Karpas-422 (cell line): ENCODE results near the gene USP34. TPM values are rescaled to one million over a fixed set of nuclear protein-coding genes. Genes with fewer than 3 reads are reported as not detected.

Experiments used
- DNase-seq: peaks from one replicate; pipeline ENCODE4 v3.0.0-alpha.2; 2015
- H2AFZ ChIP-seq: fragments of 200-600 bp; sonication (generic); 2 replicates; pipeline ENCODE4 v1.6.1; 2014; ENCODE audit warnings: antibody characterized with exemption, low read length, mixed read lengths
- H3K27ac ChIP-seq: fragments of 200-600 bp; sonication (generic); 2 replicates; pipeline ENCODE4 v1.5.1; 2014; ENCODE audit warnings: mild to moderate bottlenecking, low read length, moderate library complexity
- H3K27me3 ChIP-seq: fragments of 200-600 bp; sonication (generic); 2 replicates; pipeline ENCODE4 v1.6.1; 2014; ENCODE audit warnings: low read length, mixed read lengths
- H3K36me3 ChIP-seq: fragments of 200-600 bp; sonication (generic); 2 replicates; pipeline ENCODE4 v1.6.1; 2014; ENCODE audit warnings: low read length, mixed read lengths; ENCODE audit not compliant: insufficient read depth
- H3K4me1 ChIP-seq: fragments of 200-600 bp; sonication (generic); 2 replicates; pipeline ENCODE4 v1.6.1; 2014; ENCODE audit warnings: mild to moderate bottlenecking, low read length, mixed read lengths
- H3K4me2 ChIP-seq: fragments of 200-600 bp; sonication (generic); 2 replicates; pipeline ENCODE4 v1.6.1; 2014; ENCODE audit warnings: low read length, low read depth, mild to moderate bottlenecking; ENCODE audit not compliant: poor library complexity, severe bottlenecking
- H3K4me3 ChIP-seq: fragments of 200-600 bp; sonication (generic); 2 replicates; pipeline ENCODE4 v1.5.1; 2014; ENCODE audit warnings: mild to moderate bottlenecking, antibody characterized with exemption, low read length, mixed read lengths
- H3K79me2 ChIP-seq: fragments of 200-600 bp; sonication (generic); 2 replicates; pipeline ENCODE4 v1.6.1; 2014; ENCODE audit warnings: mild to moderate bottlenecking, low read length, mixed read lengths
- H3K9ac ChIP-seq: fragments of 200-600 bp; sonication (generic); 2 replicates; pipeline ENCODE4 v1.6.0; 2014; ENCODE audit warnings: low read length
- H3K9me2 ChIP-seq: fragments of 200-600 bp; sonication (generic), shearing (Covaris generic); replicated peaks from 2 replicates; pipeline ENCODE4 v1.6.0; 2014; ENCODE audit warnings: mild to moderate bottlenecking, low read length, moderate library complexity; ENCODE audit not compliant: insufficient read depth
- H3K9me3 ChIP-seq: fragments of 300-700, 200-600 bp; sonication (generic); 2 replicates; pipeline ENCODE4 v1.6.1; 2014; ENCODE audit warnings: low read length, mixed read lengths
- H4K20me1 ChIP-seq: fragments of 200-600 bp; sonication (generic); 2 replicates; pipeline ENCODE4 v1.6.1; 2014; ENCODE audit warnings: mild to moderate bottlenecking, antibody characterized with exemption, low read length, low read depth; ENCODE audit not compliant: insufficient read depth
- total RNA-seq: library from RNA; depleted of rRNA; stranded (reverse); fragments of >200 nt; shearing (Covaris generic); gene quantifications from 2 replicates; pipeline ENCODE4 v1.2.3, GENCODE V29; 2014; ENCODE audit warnings: low replicate concordance; rRNA removed

The USP34 gene
- total RNA-seq: 235 and 376 TPM in 2 replicates

DNA sequence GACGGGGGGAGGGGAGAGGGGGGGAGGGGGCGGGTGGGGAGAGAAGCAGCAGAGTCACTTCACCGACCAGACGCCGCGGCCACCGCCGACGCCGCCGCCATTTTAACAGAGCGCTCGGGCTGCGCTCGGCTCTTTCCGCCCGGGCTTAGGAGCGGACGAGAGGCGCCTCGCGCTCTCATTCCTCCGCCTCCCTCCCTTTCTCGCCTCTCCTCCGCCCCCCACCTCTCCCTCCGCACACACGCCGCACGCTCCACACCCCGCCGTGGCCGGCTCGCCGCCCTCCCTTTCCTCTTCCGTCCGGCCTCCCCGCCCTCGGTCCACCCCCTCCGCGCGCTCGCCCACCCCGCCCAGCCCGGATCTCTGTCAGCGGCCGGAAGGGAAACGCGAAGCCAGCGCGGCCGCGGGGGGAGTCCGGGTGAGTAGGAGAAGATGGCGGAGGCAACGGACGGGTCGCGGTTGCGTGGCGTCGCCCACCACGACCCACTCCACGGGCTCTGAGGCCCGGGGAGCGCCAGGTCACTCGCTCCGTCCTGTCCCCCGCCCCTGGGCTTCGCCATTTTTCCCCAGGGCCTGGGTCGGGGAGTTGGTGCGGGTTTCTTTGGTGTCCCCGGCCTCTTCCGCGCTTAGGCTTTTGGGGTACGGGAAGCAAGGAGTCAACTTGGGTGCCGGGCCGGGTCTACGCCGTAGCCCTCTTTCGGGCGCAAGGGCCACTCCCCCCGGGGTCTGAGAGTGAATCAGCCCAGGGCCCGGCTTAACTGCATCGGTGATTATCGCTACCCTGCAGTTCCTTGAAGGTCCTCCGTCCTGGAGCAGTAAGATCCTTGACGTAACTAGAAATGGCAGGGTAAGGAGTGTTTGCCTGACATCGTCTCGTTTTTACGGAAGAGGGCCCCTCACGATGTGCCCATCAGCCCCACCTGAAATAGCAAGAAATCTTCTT lies at the start of gene USP34:
TSS of gene USP34 (minus strand) at position 123 of the 940 bp plus-strand sequence. CDS start 395 bp downstream, outside the sequence.
- Histone ChIP-seq H2AFZ (peak within 1 kb of the TSS; percentile 8; the same call in 1 of the 2 replicates), H3K9me2 (no peaks in the 10 kb centered on the region), H3K4me3 (peak within 1 kb of the TSS; percentile 80), H3K27me3 (no peaks in the 10 kb centered on the region), H4K20me1 (0 out of 2 replicates have a peak, but pooled peaks cover 3% of the 10 kb centered on the region), H3K27ac (peak within 1 kb of the TSS; percentile 86), H3K79me2 (peaks cover 59% of the 10 kb centered on the region), H3K36me3 (peaks cover 8% of the 10 kb centered on the region; the same call in 1 of the 2 replicates), H3K4me2 (peak within 1 kb of the TSS; percentile 90), H3K9ac (peak within 1 kb of the TSS; percentile 88), H3K4me1 (peaks cover 29% of the 10 kb centered on the region), H3K9me3 (no peaks in the 10 kb centered on the region)
- DNase-seq: peak; percentile 99

DNA sequence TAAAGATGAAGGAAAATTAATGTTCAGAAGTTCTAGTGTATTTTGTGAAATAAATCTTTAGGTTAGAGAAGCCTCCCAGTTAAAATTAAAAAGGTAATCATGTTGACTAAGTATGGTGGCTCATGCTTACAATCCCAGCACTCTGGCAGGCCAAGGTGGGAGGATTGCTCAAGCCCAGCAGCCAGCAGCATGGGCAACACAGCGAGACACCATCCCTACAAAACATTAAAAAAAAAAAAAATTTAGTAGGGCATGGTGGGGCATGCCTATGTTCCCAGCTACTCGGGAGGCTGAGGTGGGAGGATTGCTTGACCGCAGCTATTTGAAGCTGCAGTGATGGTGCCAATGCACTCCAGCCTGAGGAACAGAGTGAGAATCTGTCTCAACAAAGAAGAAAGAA lies 49.4 kb upstream of the USP34 start:
- H3K27me3 ChIP-seq: no peaks in the 10 kb centered on the region
- H3K9me2 ChIP-seq: no peaks in the 10 kb centered on the region
- no peak overlapping the region for H3K9ac ChIP-seq
- H3K4me3 ChIP-seq: no peak overlapping the region
- H3K79me2 ChIP-seq: peaks cover 100% of the 10 kb centered on the region
- no peak overlapping the region for H2AFZ ChIP-seq
- H3K27ac ChIP-seq: no peak overlapping the region
- DNase-seq: no peak
- peaks cover 88% of the 10 kb centered on the region for H3K36me3 ChIP-seq
- H4K20me1 ChIP-seq: peaks cover 69% of the 10 kb centered on the region
- no peak overlapping the region for H3K4me2 ChIP-seq
- H3K9me3 ChIP-seq: no peaks in the 10 kb centered on the region
- peaks cover 3% of the 10 kb centered on the region for H3K4me1 ChIP-seq

GRCh38 chr2:61512768-61513398 lies 42.0 kb upstream of the USP34 start:
- Histone ChIP-seq H3K9ac (no peak overlapping the region), H3K4me1 (no peaks in the 10 kb centered on the region), H3K4me2 (no peak overlapping the region), H3K36me3 (peaks cover 76% of the 10 kb centered on the region), H3K27me3 (no peaks in the 10 kb centered on the region), H3K4me3 (no peak overlapping the region), H4K20me1 (peaks cover 78% of the 10 kb centered on the region), H3K79me2 (peaks cover 100% of the 10 kb centered on the region), H3K27ac (no peak overlapping the region), H3K9me3 (no peaks in the 10 kb centered on the region), H2AFZ (no peak overlapping the region), H3K9me2 (no peaks in the 10 kb centered on the region)
- no peak for DNase-seq

- DNase-seq: no peak
- Histone ChIP-seq H3K9me2 (no peaks in the 10 kb centered on the region), H3K4me2 (no peak overlapping the region), H3K9me3 (no peaks in the 10 kb centered on the region), H3K9ac (no peak overlapping the region), H3K27ac (no peak overlapping the region), H3K4me1 (no peaks in the 10 kb centered on the region), H3K27me3 (no peaks in the 10 kb centered on the region), H3K36me3 (peaks cover 65% of the 10 kb centered on the region), H3K4me3 (no peak overlapping the region), H4K20me1 (peaks cover 83% of the 10 kb centered on the region), H2AFZ (no peak overlapping the region), H3K79me2 (peaks cover 99% of the 10 kb centered on the region)
Observed at GRCh38 chr2:61510674-61511671, 40.1 kb upstream of the USP34 start.

GRCh38 chr2:61504949-61505348 lies 34.1 kb upstream of the USP34 start:
- Histone ChIP-seq H3K4me3 (no peak overlapping the region), H3K79me2 (peaks cover 92% of the 10 kb centered on the region), H3K27ac (no peak overlapping the region), H3K27me3 (no peaks in the 10 kb centered on the region), H3K36me3 (peaks cover 60% of the 10 kb centered on the region), H3K9ac (no peak overlapping the region), H3K4me2 (no peak overlapping the region), H3K4me1 (no peaks in the 10 kb centered on the region), H4K20me1 (peaks cover 62% of the 10 kb centered on the region), H3K9me3 (no peaks in the 10 kb centered on the region), H3K9me2 (no peaks in the 10 kb centered on the region), H2AFZ (no peak overlapping the region)
- no peak for DNase-seq

DNA sequence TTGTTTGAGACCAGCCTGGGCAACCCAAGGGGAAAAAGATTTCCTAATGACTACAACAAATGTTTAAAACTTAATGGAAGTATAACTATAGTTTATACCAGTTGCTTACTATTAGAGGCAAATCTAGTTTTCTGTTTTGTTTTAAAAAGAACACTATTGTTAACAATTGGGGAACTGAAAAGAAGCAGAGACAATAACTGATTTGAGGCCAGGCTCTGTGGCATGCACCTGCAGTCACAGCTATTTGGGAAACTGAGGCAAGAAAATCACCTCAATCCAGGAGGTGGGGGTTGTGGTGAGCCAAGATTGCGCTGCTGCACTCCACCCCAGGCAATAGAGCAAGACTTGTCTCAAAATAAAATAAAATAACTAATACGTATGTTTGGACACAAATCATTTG lies 28.2 kb upstream of the USP34 start:
- no peaks in the 10 kb centered on the region for H3K9me2 ChIP-seq
- H3K27me3 ChIP-seq: no peaks in the 10 kb centered on the region
- no peak overlapping the region for H2AFZ ChIP-seq
- no peaks in the 10 kb centered on the region for H3K9me3 ChIP-seq
- no peak overlapping the region for H3K27ac ChIP-seq
- H3K79me2 ChIP-seq: peaks cover 84% of the 10 kb centered on the region
- H3K4me3 ChIP-seq: no peak overlapping the region
- no peak overlapping the region for H3K4me2 ChIP-seq
- H3K4me1 ChIP-seq: peaks cover 8% of the 10 kb centered on the region
- peaks cover 81% of the 10 kb centered on the region for H3K36me3 ChIP-seq
- H4K20me1 ChIP-seq: peaks cover 18% of the 10 kb centered on the region
- H3K9ac ChIP-seq: no peak overlapping the region
- no peak for DNase-seq

DNA sequence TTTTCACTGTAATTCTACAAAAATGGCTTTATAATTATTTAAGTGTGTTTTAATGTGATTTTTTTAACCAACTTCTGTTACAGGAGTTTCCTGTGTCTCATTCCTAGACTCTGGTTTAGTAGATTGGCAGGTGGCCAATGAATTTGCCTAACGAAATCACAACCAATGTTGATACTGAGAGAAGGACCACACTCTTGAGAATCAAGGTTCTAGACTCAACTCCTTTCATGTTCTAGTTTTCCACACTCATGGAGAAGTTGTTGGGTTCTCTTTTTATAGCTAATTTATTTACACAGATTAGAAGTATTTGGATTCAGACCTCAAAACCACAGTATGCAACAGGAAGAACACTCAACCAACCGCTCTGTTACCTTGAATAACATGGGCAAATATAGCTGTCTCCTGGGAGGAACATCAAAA lies 22.6 kb upstream of the USP34 start:
- Histone ChIP-seq H2AFZ (no peak overlapping the region), H3K4me1 (peaks cover 15% of the 10 kb centered on the region), H3K36me3 (peaks cover 80% of the 10 kb centered on the region), H3K4me3 (no peak overlapping the region), H3K27ac (peak overlapping the region; percentile 53), H4K20me1 (peaks cover 15% of the 10 kb centered on the region; the same call in 1 of the 2 replicates), H3K9me2 (no peaks in the 10 kb centered on the region), H3K9ac (no peak overlapping the region), H3K79me2 (peaks cover 74% of the 10 kb centered on the region), H3K27me3 (no peaks in the 10 kb centered on the region), H3K4me2 (peak overlapping the region; percentile 0), H3K9me3 (no peaks in the 10 kb centered on the region)
- DNase-seq: peak; percentile 69
